Natural killer cell (primary cell): ENCODE data around the gene SYT3. TPM values are rescaled to one million over a fixed set of nuclear protein-coding genes. Genes with fewer than 3 reads are reported as not detected.

ENCODE experiments used
- ATAC-seq, 3 donors: fragments of 150-1000 bp in 2 of 3; fragments of 200-7000 bp in 1 of 3; cut with Tn5 transposase; 1 replicate in 1 of 3; 2 replicates in 2 of 3; pipeline ENCODE4 v1.10.0; 2021; ENCODE audit warnings: mild to moderate bottlenecking in 2 of 3, moderate library complexity in 2 of 3
- DNase-seq, 2 donors: peaks; one replicate each; pipeline versions ENCODE4 v3.0.0 to v3.0.0-alpha.2; 2013 to 2021; ENCODE audit warnings: mixed read lengths in 1 of 2
- H3K27ac ChIP-seq: one replicate; pipeline ENCODE4 v1.5.1; 2013; ENCODE audit warnings: mild to moderate bottlenecking, low read length
- H3K27me3 ChIP-seq: one replicate; pipeline ENCODE4 v1.6.1; 2013; ENCODE audit warnings: low read length; ENCODE audit not compliant: control insufficient read depth, insufficient read depth
- H3K36me3 ChIP-seq: one replicate; pipeline ENCODE4 v1.6.1; 2013; ENCODE audit warnings: low read length; ENCODE audit not compliant: control insufficient read depth, insufficient read depth
- H3K4me1 ChIP-seq: one replicate; pipeline ENCODE4 v1.6.1; 2013; ENCODE audit warnings: low read length; ENCODE audit not compliant: control insufficient read depth, insufficient read depth
- H3K4me3 ChIP-seq: one replicate; pipeline ENCODE4 v1.5.1; 2013; ENCODE audit warnings: low read length
- H3K9me3 ChIP-seq: one replicate; pipeline ENCODE4 v1.6.1; 2013; ENCODE audit warnings: low read length; ENCODE audit not compliant: control insufficient read depth, insufficient read depth
- H3K27ac Mint-ChIP-seq, 2 donors: one replicate each; pipeline ENCODE4 v1.8.0; 2022; ENCODE audit warnings: mild to moderate bottlenecking in 2 of 2, mixed read lengths in 2 of 2, moderate library complexity in 1 of 2
- H3K27me3 Mint-ChIP-seq, 2 donors: one replicate each; pipeline ENCODE4 v1.8.0; 2022; ENCODE audit warnings: low read depth in 2 of 2, mixed read lengths in 2 of 2
- H3K36me3 Mint-ChIP-seq: one replicate; pipeline ENCODE4 v1.8.0; 2022; ENCODE audit warnings: mixed read lengths
- H3K4me1 Mint-ChIP-seq, 2 donors: one replicate each; pipeline ENCODE4 v1.8.0; 2022; ENCODE audit warnings: mixed read lengths in 2 of 2
- H3K4me3 Mint-ChIP-seq: one replicate; pipeline ENCODE4 v1.8.0; 2022; ENCODE audit warnings: mild to moderate bottlenecking, moderate library complexity, mixed read lengths
- H3K9me3 Mint-ChIP-seq, 2 donors: one replicate each; pipeline ENCODE4 v1.8.0; 2022; ENCODE audit warnings: mixed read lengths in 2 of 2
- WGBS: methylation state at CpG from one replicate; pipeline ENCODE4 v1.1.7; 2013; ENCODE audit warnings: missing lambda C conversion rate; ENCODE audit not compliant: insufficient coverage; 5-methylcytosine and 5-hydroxymethylcytosine counted together
- intact Hi-C: fragments of 100-400 bp; cut with micrococcal nuclease; formaldehyde crosslinking; loops from one replicate; pipeline ENCODE4 v1.14.2; 2022
- total RNA-seq, 4 donors: library from RNA; stranded (reverse); fragments of 120-200 nt in 1 of 4; gene quantifications; one replicate each; pipeline versions ENCODE4 v1.2.3 to v1.2.4, GENCODE V29; 2013 to 2022
- TF ChIP-seq, protein P1 (sequence below): fragments of 200-600 bp; IDR thresholded peaks from one replicate; pipeline ENCODE4 v1.8.0; 2022; ENCODE audit warnings: antibody characterized with exemption

The SYT3 gene
- total RNA-seq, 3 donors from 2014 or later (not counting 1 experiment from before 2014, with no cell fraction given), result not detected

DNA sequence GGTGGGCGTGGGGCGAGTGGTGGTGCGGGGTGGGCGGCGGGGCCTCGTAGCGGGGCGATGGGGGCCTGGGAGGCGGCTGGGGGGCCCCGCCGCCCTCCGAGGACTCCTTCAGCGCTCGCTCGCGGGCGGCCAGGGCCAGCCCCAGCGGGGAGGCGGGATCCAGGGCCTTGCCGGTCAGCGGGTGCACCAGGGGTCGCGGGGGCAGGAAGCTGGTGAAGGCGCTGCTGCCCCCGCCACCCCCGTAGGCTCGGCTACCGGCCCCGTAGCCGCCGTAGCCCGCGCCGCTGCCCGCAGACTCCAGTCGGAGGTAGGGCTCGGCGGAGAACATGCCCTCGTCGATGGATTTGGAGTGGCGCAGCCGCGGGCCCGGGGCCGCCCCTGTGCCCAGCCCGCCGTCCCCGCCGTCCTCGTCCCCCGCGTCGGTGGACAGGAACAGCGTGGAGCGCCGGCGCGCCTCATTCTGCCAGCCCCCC is 28.1 kb upstream of the SYT3 start:
- Mint-ChIP-seq H3K27ac (no peak overlapping the region), H3K9me3 (no peaks in the 10 kb centered on the region), H3K36me3 (no peaks in the 10 kb centered on the region), H3K27me3 (peaks cover 22 to 38% of the 10 kb centered on the region in 2 donors), H3K4me1 (no peaks in the 10 kb centered on the region), H3K4me3 (no peak overlapping the region)
- TF ChIP-seq, protein P1, sequence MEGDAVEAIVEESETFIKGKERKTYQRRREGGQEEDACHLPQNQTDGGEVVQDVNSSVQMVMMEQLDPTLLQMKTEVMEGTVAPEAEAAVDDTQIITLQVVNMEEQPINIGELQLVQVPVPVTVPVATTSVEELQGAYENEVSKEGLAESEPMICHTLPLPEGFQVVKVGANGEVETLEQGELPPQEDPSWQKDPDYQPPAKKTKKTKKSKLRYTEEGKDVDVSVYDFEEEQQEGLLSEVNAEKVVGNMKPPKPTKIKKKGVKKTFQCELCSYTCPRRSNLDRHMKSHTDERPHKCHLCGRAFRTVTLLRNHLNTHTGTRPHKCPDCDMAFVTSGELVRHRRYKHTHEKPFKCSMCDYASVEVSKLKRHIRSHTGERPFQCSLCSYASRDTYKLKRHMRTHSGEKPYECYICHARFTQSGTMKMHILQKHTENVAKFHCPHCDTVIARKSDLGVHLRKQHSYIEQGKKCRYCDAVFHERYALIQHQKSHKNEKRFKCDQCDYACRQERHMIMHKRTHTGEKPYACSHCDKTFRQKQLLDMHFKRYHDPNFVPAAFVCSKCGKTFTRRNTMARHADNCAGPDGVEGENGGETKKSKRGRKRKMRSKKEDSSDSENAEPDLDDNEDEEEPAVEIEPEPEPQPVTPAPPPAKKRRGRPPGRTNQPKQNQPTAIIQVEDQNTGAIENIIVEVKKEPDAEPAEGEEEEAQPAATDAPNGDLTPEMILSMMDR, result no peak
- 15% methylated on average over 58 of the region's 58 CpGs for WGBS
- intact Hi-C loops, result no loop called here
- Histone ChIP-seq H3K36me3 (no peaks in the 10 kb centered on the region), H3K9me3 (no peaks in the 10 kb centered on the region), H3K4me3 (no peak overlapping the region), H3K27ac (no peak overlapping the region), H3K27me3 (peaks cover 10% of the 10 kb centered on the region), H3K4me1 (peaks cover 3% of the 10 kb centered on the region)
- ATAC-seq (no peak), DNase-seq (no peak)

- DNase-seq, result no peak
- Mint-ChIP-seq H3K27ac (no peak overlapping the region), H3K4me3 (no peak overlapping the region), H3K9me3 (no peaks in the 10 kb centered on the region), H3K27me3 (peaks cover 22 to 37% of the 10 kb centered on the region in 2 donors), H3K4me1 (no peaks in the 10 kb centered on the region), H3K36me3 (no peaks in the 10 kb centered on the region)
- TF ChIP-seq, protein P1, result no peak
- intact Hi-C loops, result no loop called here
- no peaks in the 10 kb centered on the region for H3K36me3 ChIP-seq
- H3K4me1 ChIP-seq, result peaks cover 3% of the 10 kb centered on the region
- no peaks in the 10 kb centered on the region for H3K9me3 ChIP-seq
- ATAC-seq, result no peak
- no peak overlapping the region for H3K4me3 ChIP-seq
- peaks cover 10% of the 10 kb centered on the region for H3K27me3 ChIP-seq
- 18% methylated on average over 56 of the region's 56 CpGs for WGBS
- no peak overlapping the region for H3K27ac ChIP-seq
Measured at GRCh38 chr19:50667177-50667758, 27.6 kb upstream of the SYT3 start.

DNA sequence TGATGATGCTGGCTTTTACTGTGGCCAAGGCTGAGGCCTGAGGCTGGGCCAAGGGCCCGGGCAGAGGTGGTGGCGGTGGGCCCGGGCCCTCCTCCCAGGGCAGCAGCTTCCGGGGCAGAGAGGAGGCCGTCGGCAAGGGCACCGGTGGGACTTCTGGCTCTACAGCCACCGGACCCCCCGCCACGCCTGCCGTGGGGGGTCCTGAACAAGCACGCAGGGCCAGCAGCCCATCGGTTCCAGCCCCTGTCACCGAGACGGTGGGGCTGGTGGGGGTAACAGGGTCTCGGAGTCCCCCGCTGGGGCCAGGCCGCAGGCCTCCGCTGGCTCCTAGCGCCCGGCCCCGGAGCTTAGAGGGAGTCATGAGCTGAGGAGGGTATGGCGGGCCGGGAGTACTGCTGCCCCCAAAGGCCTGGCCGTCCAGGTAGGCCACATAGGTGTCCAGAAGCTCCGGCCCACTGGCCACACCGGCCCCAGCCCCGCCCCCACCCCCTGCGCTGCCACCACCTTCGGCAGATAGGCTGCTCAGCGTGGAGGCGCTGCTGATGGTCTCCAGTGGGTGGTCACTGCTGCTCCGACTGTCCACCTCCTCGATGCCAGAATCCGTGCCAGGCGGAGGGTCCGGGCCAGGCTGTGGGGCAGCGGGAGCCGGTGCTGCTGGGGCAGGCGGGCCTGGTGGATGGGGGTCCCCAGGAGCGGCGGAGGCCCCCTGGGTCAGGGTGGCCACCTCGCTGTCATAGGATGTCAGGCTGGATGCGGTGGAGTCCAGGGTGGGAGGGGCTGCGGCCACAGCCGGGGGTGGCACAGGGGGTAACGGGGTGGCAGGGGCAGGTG is 26.9 kb upstream of the SYT3 start:
- peaks cover 10% of the 10 kb centered on the region for H3K27me3 ChIP-seq
- no peaks in the 10 kb centered on the region for H3K9me3 Mint-ChIP-seq
- H3K36me3 Mint-ChIP-seq, result no peaks in the 10 kb centered on the region
- no peaks in the 10 kb centered on the region for H3K9me3 ChIP-seq
- H3K36me3 ChIP-seq, result no peaks in the 10 kb centered on the region
- peaks cover 22 to 33% of the 10 kb centered on the region in 2 donors for H3K27me3 Mint-ChIP-seq
- ATAC-seq (no peak), DNase-seq (no peak)
- H3K27ac ChIP-seq, result no peak overlapping the region
- intact Hi-C loops, result no loop called here
- no peaks in the 10 kb centered on the region for H3K4me1 Mint-ChIP-seq
- TF ChIP-seq, protein P1, result no peak
- peaks cover 3% of the 10 kb centered on the region for H3K4me1 ChIP-seq
- no peak overlapping the region for H3K4me3 Mint-ChIP-seq
- WGBS, result 36% methylated on average over 47 of the region's 47 CpGs
- H3K4me3 ChIP-seq, result no peak overlapping the region
- no peak overlapping the region for H3K27ac Mint-ChIP-seq
